Spleen (tissue), 7 donors: ENCODE results near the gene SPEN.

Experiments used
- POLR2A ChIP-seq, 3 donors: fragments of 450-650 bp; IDR thresholded peaks; one replicate each; pipeline ENCODE4 v1.5.1; 2017; ENCODE audit warnings: antibody characterized with exemption in 3 of 3, mild to moderate bottlenecking in 1 of 3
- TF ChIP-seq, protein P1 (sequence below), 11 experiments: fragments of 200-600 bp in 7 of 11; fragments of 450-650 bp in 4 of 11; sonication (generic) in 4 of 11; IDR thresholded peaks in 8 of 11; conservative IDR thresholded peaks in 3 of 11; 1 replicate in 7 of 11; 2 replicates in 4 of 11; pipeline versions ENCODE4 v1.4.0 to v1.8.0; 2016 to 2021; ENCODE audit warnings: antibody characterized with exemption in 11 of 11, inconsistent platforms in 4 of 11, mild to moderate bottlenecking in 1 of 11
- donor health status: DM: no; HTN: no; CAD: no; lungs with moderate emphysema.
- donor health status: DM: no; HTN: no; CAD: no.
- donor health status: DM: no; HTN: no; CAD: no.

DNA sequence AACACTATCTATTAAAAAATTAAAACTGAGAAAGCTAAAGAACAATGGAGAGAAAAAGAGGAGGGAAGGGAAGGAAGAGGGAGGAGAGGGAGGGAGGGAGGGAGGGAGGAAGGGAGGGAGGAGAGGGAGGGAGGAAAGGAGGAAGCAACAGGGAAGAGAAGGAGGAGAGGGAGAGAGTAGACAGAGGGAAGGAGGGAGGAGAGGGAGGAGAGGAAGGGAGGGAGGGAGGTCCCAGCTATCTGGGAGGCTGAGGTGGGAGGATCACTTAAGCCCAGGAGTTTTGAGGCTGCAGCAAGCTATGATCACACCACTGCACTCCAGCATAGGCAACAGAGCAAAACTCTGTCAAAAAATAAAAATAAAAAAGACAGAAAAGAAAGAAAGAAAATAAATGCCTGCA lies 111.9 kb downstream of the SPEN start:
- TF ChIP-seq, protein P1, sequence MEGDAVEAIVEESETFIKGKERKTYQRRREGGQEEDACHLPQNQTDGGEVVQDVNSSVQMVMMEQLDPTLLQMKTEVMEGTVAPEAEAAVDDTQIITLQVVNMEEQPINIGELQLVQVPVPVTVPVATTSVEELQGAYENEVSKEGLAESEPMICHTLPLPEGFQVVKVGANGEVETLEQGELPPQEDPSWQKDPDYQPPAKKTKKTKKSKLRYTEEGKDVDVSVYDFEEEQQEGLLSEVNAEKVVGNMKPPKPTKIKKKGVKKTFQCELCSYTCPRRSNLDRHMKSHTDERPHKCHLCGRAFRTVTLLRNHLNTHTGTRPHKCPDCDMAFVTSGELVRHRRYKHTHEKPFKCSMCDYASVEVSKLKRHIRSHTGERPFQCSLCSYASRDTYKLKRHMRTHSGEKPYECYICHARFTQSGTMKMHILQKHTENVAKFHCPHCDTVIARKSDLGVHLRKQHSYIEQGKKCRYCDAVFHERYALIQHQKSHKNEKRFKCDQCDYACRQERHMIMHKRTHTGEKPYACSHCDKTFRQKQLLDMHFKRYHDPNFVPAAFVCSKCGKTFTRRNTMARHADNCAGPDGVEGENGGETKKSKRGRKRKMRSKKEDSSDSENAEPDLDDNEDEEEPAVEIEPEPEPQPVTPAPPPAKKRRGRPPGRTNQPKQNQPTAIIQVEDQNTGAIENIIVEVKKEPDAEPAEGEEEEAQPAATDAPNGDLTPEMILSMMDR (IDR thresholded peaks at IDR 0.05 in 8 of 11, conservative IDR thresholded peaks at IDR 0.05 in 3 of 11), result no peak
- TF ChIP-seq POLR2A (IDR thresholded peaks at IDR 0.05), result no peak
